ENCODE results near the gene MRPL36.

DNA sequence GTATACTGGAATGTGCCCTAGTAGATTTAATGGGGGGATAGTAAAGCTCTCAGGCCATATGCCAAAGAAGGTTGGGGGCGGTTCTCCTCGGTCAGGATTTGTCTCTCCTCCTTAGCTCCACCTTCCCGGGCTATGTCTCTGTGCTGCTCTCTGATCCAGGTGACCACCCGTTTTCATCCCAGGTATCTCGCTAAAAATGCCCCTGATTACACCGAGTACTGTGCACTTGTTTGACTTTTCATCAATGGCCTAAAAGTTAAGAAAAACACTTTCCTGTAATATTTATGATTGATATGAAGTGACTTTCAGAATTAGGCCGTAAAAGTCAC, 2.3 kb upstream of the MRPL36 start:
- no peak for TF ChIP-seq POLR2A (IDR thresholded peaks at IDR 0.05; ENCODE audit: low read depth, low read length)
- TF ChIP-seq, protein P1, sequence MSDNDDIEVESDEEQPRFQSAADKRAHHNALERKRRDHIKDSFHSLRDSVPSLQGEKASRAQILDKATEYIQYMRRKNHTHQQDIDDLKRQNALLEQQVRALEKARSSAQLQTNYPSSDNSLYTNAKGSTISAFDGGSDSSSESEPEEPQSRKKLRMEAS (IDR thresholded peaks at IDR 0.05; ENCODE audit: insufficient read depth, insufficient read length): no peak
- no peak for TF ChIP-seq CTCF (IDR thresholded peaks at IDR 0.05; ENCODE audit: extremely low read depth in 1 of 2, insufficient read depth in 1 of 2, low read depth in 1 of 2, low read length in 2 of 2)
- no peak for TF ChIP-seq POLR2AphosphoS5 (IDR thresholded peaks at IDR 0.05; ENCODE audit: insufficient read depth, low read depth, low read length)
- no peak for TF ChIP-seq JUN (IDR thresholded peaks at IDR 0.05; ENCODE audit: borderline replicate concordance, insufficient read depth, insufficient read length, low read depth)
- TF ChIP-seq EZH2 (IDR thresholded peaks at IDR 0.05; ENCODE audit: borderline replicate concordance, low read depth, low read length, severe bottlenecking): no peak
- no peak for TF ChIP-seq GATA2 (IDR thresholded peaks at IDR 0.05; ENCODE audit: insufficient read depth, insufficient read length, low read depth, low read length)
- no peak for TF ChIP-seq MYC (IDR thresholded peaks at IDR 0.05; ENCODE audit: low read depth, low read length)
- no peak for TF ChIP-seq FOS (IDR thresholded peaks at IDR 0.05; ENCODE audit: borderline replicate concordance, insufficient read depth, low read length)

Data from endothelial cell of umbilical vein (primary cell).